K562 (cell line): ENCODE measurements around the gene SLC26A11. TPM values are rescaled to one million over a fixed set of nuclear protein-coding genes. Genes with fewer than 3 reads are reported as not detected.

ENCODE experiments used
- CCAR2 ChIP-seq: fragments of 200-400 bp; formaldehyde crosslinking; IDR thresholded peaks from 2 replicates; pipeline ENCODE4 v1.6.1; 2017; ENCODE audit warnings: mild to moderate bottlenecking, low read depth, low read length
- ETV6 ChIP-seq, 3 experiments: fragments of 150-350 bp in 1 of 3; sonication (generic) in 1 of 3; formaldehyde crosslinking in 1 of 3; IDR thresholded peaks; 2 replicates each; pipeline versions ENCODE4 v1.6.1 to v1.8.0; 2014 to 2022; ENCODE audit warnings: borderline replicate concordance in 2 of 3, low read depth in 2 of 3, antibody characterized with exemption in 1 of 3, low read length in 1 of 3, mild to moderate bottlenecking in 1 of 3, missing genetic modification reagents in 1 of 3
- HMG20B ChIP-seq: fragments of 250-450 bp; sonication (Bioruptor Pico); IDR thresholded peaks from 2 replicates; pipeline ENCODE4 v1.5.0; 2021; ENCODE audit warnings: mild to moderate bottlenecking
- KLF1 ChIP-seq: fragments of 450-650 bp; IDR thresholded peaks from 2 replicates; pipeline ENCODE4 v1.6.1; 2016; ENCODE audit warnings: missing genetic modification characterization, missing compliant biosample characterization
- NELFE ChIP-seq: IDR thresholded peaks from 2 replicates; pipeline ENCODE4 v1.6.1; 2011; ENCODE audit warnings: mild to moderate bottlenecking; ENCODE audit not compliant: insufficient read depth, insufficient read length
- NONO ChIP-seq, 2 experiments: fragments of 200-400 bp in 1 of 2; fragments of 450-650 bp in 1 of 2; formaldehyde crosslinking in 1 of 2; IDR thresholded peaks; 2 replicates each; pipeline ENCODE4 v1.6.1; 2017; ENCODE audit warnings: low read depth in 2 of 2, mild to moderate bottlenecking in 2 of 2, moderate library complexity in 2 of 2, low read length in 1 of 2
- NR1H2 ChIP-seq: sonication (generic); formaldehyde crosslinking; IDR thresholded peaks from 2 replicates; pipeline ENCODE4 v1.4.0; 2020; ENCODE audit warnings: mild to moderate bottlenecking, missing genetic modification reagents
- PPARD ChIP-seq: fragments of 250-450 bp; sonication (Bioruptor Pico); IDR thresholded peaks from 2 replicates; pipeline ENCODE4 v1.8.0; 2022; ENCODE audit warnings: inconsistent platforms, mild to moderate bottlenecking, moderate library complexity
- SMARCA4 ChIP-seq: fragments of 450-650 bp; IDR thresholded peaks from 2 replicates; pipeline ENCODE4 v1.6.1; 2016
- SUPT5H ChIP-seq: fragments of 450-650 bp; IDR thresholded peaks from 2 replicates; pipeline ENCODE4 v1.6.1; 2016
- ZNF551 ChIP-seq: fragments of 250-450 bp; sonication (Bioruptor Pico); IDR thresholded peaks from 2 replicates; pipeline ENCODE4 v1.5.0; 2021; ENCODE audit warnings: mild to moderate bottlenecking, moderate library complexity
- ZNF695 ChIP-seq: fragments of 450-650 bp; formaldehyde crosslinking; IDR thresholded peaks from 2 replicates; pipeline ENCODE4 v1.4.0; 2020; ENCODE audit warnings: mild to moderate bottlenecking, moderate library complexity
- polyA plus RNA-seq, 8 experiments: library from polyadenylated mRNA; depleted of rRNA in 4 of 8; stranded (reverse) in 5 of 8; unstranded in 3 of 8; fragments of >200 nt; fragmentation: Nextera tagmentation in 2 of 8; fragmentation: Illumina TruSeq in 1 of 8; extraction: Ambion mirVana in 2 of 8; extraction: Trizol in 1 of 8; gene quantifications; 2 replicates each; pipeline versions ENCODE4 v1.2.1 to v1.2.3, GENCODE V29; 2011 to 2014; ENCODE audit warnings: inconsistent platforms in 1 of 8, missing spikeins in 1 of 8
- total RNA-seq, 7 experiments: library from RNA; depleted of rRNA in 6 of 7; stranded (reverse); fragments of >200 nt in 6 of 7; fragmentation: Illumina TruSeq in 2 of 7; extraction: Trizol in 2 of 7; gene quantifications; 2 replicates each; pipeline versions ENCODE4 v1.2.1 to v1.2.3, GENCODE V29; 2011 to 2021; ENCODE audit warnings: low replicate concordance in 1 of 7
- TF ChIP-seq, protein P1 (sequence below): fragments of 200-800 bp; sonication (Bioruptor generic); IDR thresholded peaks from 2 replicates; pipeline ENCODE4 v1.6.1; 2016; ENCODE audit warnings: missing genetic modification characterization, missing compliant biosample characterization
- TF ChIP-seq, protein P2 (sequence below): fragments of 250-450 bp; sonication (Bioruptor Pico); IDR thresholded peaks from 2 replicates; pipeline ENCODE4 v1.8.0; 2021; ENCODE audit warnings: moderate library complexity, mild to moderate bottlenecking, inconsistent platforms
- TF ChIP-seq, protein P3 (sequence below): fragments of 250-450 bp; sonication (Bioruptor Pico); IDR thresholded peaks from 2 replicates; pipeline ENCODE4 v1.5.0; 2020; ENCODE audit warnings: mild to moderate bottlenecking, borderline replicate concordance
- TF ChIP-seq, protein P4 (sequence below): fragments of 250-450 bp; sonication (Bioruptor Pico); IDR thresholded peaks from 2 replicates; pipeline ENCODE4 v1.5.0; 2021
- TF ChIP-seq, protein P5 (sequence below): fragments of 450-650 bp; IDR thresholded peaks from 2 replicates; pipeline ENCODE4 v1.6.1; 2017; ENCODE audit warnings: mild to moderate bottlenecking, moderate library complexity

Gene SLC26A11
- total and polyA plus RNA-seq, 9 of the 15 experiments (the other 6 are each of a cell fraction or from before 2014, with no cell fraction given), result 0.06 to 3.1 (median 1.2) TPM; not detected in 1

DNA sequence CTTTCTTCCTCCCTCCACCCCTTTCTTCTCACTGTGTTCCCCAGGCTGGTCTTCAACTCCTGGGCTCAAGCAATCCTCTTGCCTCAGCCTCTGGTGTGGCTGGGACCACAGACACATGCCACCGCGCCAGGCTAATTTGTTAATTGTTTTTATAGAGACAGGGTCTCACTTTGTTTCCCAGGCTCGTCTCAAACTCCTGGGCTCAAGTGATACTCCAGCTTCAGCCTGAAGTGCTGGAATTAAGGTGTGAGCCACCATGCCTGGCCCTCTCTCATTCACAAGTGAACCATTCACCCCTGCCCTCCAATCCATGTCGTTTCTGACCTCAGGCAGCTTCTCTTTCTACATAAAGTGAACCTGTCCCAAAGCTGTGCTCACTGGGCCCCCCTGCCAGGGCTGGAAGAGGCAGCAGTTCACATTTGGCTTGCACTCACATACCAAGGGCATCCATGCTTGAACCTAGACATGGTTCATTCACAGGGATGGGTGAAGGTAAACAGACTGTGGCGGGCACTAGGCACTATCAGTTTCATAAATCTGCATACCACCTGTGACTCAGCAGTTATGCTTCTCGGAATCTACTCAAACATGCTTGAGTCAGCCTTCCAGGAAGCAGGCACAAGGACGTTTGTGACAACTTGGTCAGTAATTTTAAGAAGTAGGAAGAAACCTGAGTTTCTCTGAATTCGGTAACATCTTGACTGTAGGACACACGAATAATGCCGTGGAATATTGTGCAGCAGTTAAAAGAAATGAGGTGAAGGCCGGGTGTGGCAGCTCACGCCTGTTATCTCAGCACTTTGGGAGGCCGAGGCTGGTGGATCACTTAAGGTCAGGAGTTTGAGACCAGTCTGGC is 34.4 kb downstream of the SLC26A11 start (continued):
- TF ChIP-seq, protein P1, sequence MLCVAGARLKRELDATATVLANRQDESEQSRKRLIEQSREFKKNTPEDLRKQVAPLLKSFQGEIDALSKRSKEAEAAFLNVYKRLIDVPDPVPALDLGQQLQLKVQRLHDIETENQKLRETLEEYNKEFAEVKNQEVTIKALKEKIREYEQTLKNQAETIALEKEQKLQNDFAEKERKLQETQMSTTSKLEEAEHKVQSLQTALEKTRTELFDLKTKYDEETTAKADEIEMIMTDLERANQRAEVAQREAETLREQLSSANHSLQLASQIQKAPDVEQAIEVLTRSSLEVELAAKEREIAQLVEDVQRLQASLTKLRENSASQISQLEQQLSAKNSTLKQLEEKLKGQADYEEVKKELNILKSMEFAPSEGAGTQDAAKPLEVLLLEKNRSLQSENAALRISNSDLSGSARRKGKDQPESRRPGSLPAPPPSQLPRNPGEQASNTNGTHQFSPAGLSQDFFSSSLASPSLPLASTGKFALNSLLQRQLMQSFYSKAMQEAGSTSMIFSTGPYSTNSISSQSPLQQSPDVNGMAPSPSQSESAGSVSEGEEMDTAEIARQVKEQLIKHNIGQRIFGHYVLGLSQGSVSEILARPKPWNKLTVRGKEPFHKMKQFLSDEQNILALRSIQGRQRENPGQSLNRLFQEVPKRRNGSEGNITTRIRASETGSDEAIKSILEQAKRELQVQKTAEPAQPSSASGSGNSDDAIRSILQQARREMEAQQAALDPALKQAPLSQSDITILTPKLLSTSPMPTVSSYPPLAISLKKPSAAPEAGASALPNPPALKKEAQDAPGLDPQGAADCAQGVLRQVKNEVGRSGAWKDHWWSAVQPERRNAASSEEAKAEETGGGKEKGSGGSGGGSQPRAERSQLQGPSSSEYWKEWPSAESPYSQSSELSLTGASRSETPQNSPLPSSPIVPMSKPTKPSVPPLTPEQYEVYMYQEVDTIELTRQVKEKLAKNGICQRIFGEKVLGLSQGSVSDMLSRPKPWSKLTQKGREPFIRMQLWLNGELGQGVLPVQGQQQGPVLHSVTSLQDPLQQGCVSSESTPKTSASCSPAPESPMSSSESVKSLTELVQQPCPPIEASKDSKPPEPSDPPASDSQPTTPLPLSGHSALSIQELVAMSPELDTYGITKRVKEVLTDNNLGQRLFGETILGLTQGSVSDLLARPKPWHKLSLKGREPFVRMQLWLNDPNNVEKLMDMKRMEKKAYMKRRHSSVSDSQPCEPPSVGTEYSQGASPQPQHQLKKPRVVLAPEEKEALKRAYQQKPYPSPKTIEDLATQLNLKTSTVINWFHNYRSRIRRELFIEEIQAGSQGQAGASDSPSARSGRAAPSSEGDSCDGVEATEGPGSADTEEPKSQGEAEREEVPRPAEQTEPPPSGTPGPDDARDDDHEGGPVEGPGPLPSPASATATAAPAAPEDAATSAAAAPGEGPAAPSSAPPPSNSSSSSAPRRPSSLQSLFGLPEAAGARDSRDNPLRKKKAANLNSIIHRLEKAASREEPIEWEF, result peak; percentile 79; the same call in 1 of the 2 replicates
- TF ChIP-seq NELFE (no peak), CCAR2 (no peak), ETV6 (IDR thresholded peaks at IDR 0.05; ENCODE audit: borderline replicate concordance in 1 of 2, low read depth in 2 of 2, low read length in 1 of 2) (peak in 1 of 2 experiments; percentile 72; a peak in 1 of 4 replicates), ETV6 (CRISPR knock-in tag; IDR thresholded peaks at IDR 0.05; ENCODE audit: borderline replicate concordance) (no peak), SMARCA4 (peak; percentile 97), SUPT5H (peak; percentile 58), HMG20B (CRISPR knock-in tag) (no peak), ZNF695 (no peak), NONO (IDR thresholded peaks at IDR 0.05; ENCODE audit: low read depth in 2 of 2, low read length in 1 of 2) (no peak), KLF1 (no peak), ZNF551 (CRISPR knock-in tag) (no peak), PPARD (CRISPR knock-in tag) (no peak), NR1H2 (no peak)
- TF ChIP-seq, protein P2, sequence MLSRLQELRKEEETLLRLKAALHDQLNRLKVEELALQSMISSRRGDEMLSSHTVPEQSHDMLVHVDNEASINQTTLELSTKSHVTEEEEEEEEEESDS (CRISPR knock-in tag), result no peak
- TF ChIP-seq, protein P3, sequence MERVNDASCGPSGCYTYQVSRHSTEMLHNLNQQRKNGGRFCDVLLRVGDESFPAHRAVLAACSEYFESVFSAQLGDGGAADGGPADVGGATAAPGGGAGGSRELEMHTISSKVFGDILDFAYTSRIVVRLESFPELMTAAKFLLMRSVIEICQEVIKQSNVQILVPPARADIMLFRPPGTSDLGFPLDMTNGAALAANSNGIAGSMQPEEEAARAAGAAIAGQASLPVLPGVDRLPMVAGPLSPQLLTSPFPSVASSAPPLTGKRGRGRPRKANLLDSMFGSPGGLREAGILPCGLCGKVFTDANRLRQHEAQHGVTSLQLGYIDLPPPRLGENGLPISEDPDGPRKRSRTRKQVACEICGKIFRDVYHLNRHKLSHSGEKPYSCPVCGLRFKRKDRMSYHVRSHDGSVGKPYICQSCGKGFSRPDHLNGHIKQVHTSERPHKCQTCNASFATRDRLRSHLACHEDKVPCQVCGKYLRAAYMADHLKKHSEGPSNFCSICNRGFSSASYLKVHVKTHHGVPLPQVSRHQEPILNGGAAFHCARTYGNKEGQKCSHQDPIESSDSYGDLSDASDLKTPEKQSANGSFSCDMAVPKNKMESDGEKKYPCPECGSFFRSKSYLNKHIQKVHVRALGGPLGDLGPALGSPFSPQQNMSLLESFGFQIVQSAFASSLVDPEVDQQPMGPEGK, result peak; percentile 77
- TF ChIP-seq, protein P4, sequence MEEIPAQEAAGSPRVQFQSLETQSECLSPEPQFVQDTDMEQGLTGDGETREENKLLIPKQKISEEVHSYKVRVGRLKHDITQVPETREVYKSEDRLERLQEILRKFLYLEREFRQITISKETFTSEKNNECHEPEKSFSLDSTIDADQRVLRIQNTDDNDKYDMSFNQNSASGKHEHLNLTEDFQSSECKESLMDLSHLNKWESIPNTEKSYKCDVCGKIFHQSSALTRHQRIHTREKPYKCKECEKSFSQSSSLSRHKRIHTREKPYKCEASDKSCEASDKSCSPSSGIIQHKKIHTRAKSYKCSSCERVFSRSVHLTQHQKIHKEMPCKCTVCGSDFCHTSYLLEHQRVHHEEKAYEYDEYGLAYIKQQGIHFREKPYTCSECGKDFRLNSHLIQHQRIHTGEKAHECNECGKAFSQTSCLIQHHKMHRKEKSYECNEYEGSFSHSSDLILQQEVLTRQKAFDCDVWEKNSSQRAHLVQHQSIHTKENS (CRISPR knock-in tag), result no peak
- TF ChIP-seq, protein P5, sequence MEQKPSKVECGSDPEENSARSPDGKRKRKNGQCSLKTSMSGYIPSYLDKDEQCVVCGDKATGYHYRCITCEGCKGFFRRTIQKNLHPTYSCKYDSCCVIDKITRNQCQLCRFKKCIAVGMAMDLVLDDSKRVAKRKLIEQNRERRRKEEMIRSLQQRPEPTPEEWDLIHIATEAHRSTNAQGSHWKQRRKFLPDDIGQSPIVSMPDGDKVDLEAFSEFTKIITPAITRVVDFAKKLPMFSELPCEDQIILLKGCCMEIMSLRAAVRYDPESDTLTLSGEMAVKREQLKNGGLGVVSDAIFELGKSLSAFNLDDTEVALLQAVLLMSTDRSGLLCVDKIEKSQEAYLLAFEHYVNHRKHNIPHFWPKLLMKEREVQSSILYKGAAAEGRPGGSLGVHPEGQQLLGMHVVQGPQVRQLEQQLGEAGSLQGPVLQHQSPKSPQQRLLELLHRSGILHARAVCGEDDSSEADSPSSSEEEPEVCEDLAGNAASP, result no peak
